ENCODE results near the gene DLL4. TPM values are rescaled to one million over a fixed set of nuclear protein-coding genes. Genes with fewer than 3 reads are reported as not detected.

Gene DLL4
- total RNA-seq, 2 donors from 2014 or later, result 0.12 to 0.19 TPM

DNA sequence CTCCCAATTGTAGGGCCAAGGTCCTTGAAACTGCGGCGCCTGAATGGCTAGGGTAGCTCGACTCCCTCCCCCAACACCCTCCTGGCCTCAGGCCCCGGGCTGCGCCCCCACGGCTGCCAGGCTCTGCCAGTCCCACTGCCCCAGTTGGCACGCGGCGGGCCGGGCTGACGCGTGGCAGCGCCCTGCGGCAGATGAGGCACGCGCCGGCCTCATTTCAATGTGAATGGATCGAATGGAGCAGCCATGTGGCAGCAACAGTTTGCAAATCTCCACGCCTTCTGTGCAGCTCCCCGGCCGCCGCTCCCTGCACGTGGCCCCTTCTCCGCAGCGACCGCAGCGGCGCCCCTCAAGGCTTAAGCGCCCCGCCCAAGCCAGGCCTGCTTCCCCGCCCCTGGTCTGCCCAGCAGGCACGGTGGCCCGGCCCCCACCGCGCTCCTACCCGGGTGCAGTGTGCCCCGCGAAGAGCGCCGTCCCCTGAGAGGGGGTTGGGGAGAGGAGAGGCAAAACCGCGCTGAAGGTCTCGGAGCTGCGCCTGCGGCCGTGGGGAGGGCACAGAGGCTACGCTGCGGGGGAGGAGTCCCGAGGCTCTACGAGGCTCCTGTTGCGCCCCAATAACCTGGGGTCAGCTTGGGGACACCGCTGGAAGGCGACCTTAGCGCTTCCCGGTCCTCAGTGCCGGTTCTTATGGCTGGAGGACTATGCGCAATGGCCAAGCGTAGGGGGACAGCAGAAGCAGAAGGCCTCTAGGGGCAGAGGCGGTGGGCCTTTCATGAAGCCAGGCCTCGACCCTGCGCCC, 3.1 kb upstream of the DLL4 start:
- Mint-ChIP-seq H3K27me3 (ENCODE audit: low read depth) (peaks cover 45% of the 10 kb centered on the region), H3K4me3 (peak overlapping the region; percentile 53 to 83), H3K9me3 (no peaks in the 10 kb centered on the region), H3K4me1 (ENCODE audit: low read depth) (peaks cover 40% of the 10 kb centered on the region), H3K27ac (no peak overlapping the region), H3K36me3 (ENCODE audit: insufficient read depth in 2 of 2) (peaks cover 0 to 2% of the 10 kb centered on the region in 2 donors)
- ATAC-seq (replicated peaks in 1 of 2) (no peak), DNase-seq (no peak)

- Mint-ChIP-seq H3K36me3 (ENCODE audit: insufficient read depth in 2 of 2) (peaks cover 0 to 2% of the 10 kb centered on the region in 2 donors), H3K4me1 (ENCODE audit: low read depth) (peaks cover 40% of the 10 kb centered on the region), H3K27ac (no peak overlapping the region), H3K9me3 (no peaks in the 10 kb centered on the region), H3K27me3 (ENCODE audit: low read depth) (peaks cover 54% of the 10 kb centered on the region), H3K4me3 (peak overlapping the region; percentile 83 to 86)
- no peak for ATAC-seq (replicated peaks in 1 of 2)
- DNase-seq, result no peak
Measured at GRCh38 chr15:40926659-40927494, 2.3 kb upstream of the DLL4 start.

DNA sequence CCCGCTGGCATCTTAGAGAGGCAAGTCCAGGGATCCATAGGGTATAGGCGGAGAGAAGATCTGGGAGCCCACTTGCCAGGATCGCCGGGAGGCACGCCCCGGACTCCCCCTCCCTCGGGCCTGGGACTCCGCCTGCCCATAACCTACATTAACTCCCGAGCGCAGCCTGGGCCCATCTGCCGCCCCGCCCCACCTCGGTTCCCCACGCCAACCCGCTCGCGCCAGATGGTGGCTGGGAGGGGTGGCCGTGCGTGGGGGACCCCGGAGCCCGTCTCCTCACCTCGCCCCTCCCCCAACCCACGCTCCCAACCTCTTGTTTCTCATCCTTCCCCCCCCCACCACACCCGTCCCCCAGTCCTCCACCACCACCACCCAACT, 1.7 kb upstream of the DLL4 start:
- no peaks in the 10 kb centered on the region for H3K9me3 Mint-ChIP-seq
- H3K27ac Mint-ChIP-seq, result no peak overlapping the region
- H3K27me3 Mint-ChIP-seq (ENCODE audit: low read depth), result peaks cover 60% of the 10 kb centered on the region
- H3K4me3 Mint-ChIP-seq, result peak overlapping the region; percentile 83 to 86
- no peak for ATAC-seq (replicated peaks in 1 of 2)
- H3K36me3 Mint-ChIP-seq (ENCODE audit: insufficient read depth in 2 of 2), result peaks cover 0 to 2% of the 10 kb centered on the region in 2 donors
- peaks cover 40% of the 10 kb centered on the region for H3K4me1 Mint-ChIP-seq (ENCODE audit: low read depth)
- no peak for DNase-seq

GRCh38 chr15:40927873-40928806, 1.0 kb upstream of the DLL4 start:
- peaks cover 0 to 2% of the 10 kb centered on the region in 2 donors for H3K36me3 Mint-ChIP-seq (ENCODE audit: insufficient read depth in 2 of 2)
- peaks cover 40% of the 10 kb centered on the region for H3K4me1 Mint-ChIP-seq (ENCODE audit: low read depth)
- peak; percentile 22 to 35 for DNase-seq
- peak; percentile 6 to 12 for ATAC-seq (replicated peaks in 1 of 2)
- no peak overlapping the region for H3K27ac Mint-ChIP-seq
- H3K9me3 Mint-ChIP-seq, result no peaks in the 10 kb centered on the region
- H3K4me3 Mint-ChIP-seq, result peak overlapping the region; percentile 83 to 86
- H3K27me3 Mint-ChIP-seq (ENCODE audit: low read depth), result peaks cover 62% of the 10 kb centered on the region

GRCh38 chr15:40929660-40930429, 705 bp downstream of the DLL4 start:
- Mint-ChIP-seq H3K27me3 (ENCODE audit: low read depth) (peaks cover 59% of the 10 kb centered on the region), H3K4me3 (peak overlapping the region; percentile 83 to 86), H3K36me3 (ENCODE audit: insufficient read depth in 2 of 2) (peaks cover 0 to 2% of the 10 kb centered on the region in 2 donors), H3K4me1 (ENCODE audit: low read depth) (peaks cover 40% of the 10 kb centered on the region), H3K9me3 (no peaks in the 10 kb centered on the region), H3K27ac (no peak overlapping the region)
- ATAC-seq (replicated peaks in 1 of 2) (peak; percentile 12), DNase-seq (peak; percentile 23 to 25)

- Mint-ChIP-seq H3K4me1 (ENCODE audit: low read depth) (peaks cover 33% of the 10 kb centered on the region), H3K27me3 (ENCODE audit: low read depth) (peaks cover 51% of the 10 kb centered on the region), H3K36me3 (ENCODE audit: insufficient read depth in 2 of 2) (peaks cover 0 to 2% of the 10 kb centered on the region in 2 donors), H3K9me3 (no peaks in the 10 kb centered on the region), H3K4me3 (peak overlapping the region; percentile 83 to 86), H3K27ac (no peak overlapping the region)
- DNase-seq (peak; percentile 76), ATAC-seq (replicated peaks in 1 of 2) (peak; percentile 55 to 67)
Measured at GRCh38 chr15:40930430-40931299, 1.5 kb downstream of the DLL4 start.

GRCh38 chr15:40931300-40932142, 2.4 kb downstream of the DLL4 start:
- ATAC-seq (replicated peaks in 1 of 2), result no peak
- Mint-ChIP-seq H3K4me1 (ENCODE audit: low read depth) (peaks cover 29% of the 10 kb centered on the region), H3K27ac (no peak overlapping the region), H3K9me3 (no peaks in the 10 kb centered on the region), H3K4me3 (peak overlapping the region; percentile 83 to 86), H3K27me3 (ENCODE audit: low read depth) (peaks cover 47% of the 10 kb centered on the region), H3K36me3 (ENCODE audit: insufficient read depth in 2 of 2) (peaks cover 0 to 2% of the 10 kb centered on the region in 2 donors)
- DNase-seq, result no peak

DNA sequence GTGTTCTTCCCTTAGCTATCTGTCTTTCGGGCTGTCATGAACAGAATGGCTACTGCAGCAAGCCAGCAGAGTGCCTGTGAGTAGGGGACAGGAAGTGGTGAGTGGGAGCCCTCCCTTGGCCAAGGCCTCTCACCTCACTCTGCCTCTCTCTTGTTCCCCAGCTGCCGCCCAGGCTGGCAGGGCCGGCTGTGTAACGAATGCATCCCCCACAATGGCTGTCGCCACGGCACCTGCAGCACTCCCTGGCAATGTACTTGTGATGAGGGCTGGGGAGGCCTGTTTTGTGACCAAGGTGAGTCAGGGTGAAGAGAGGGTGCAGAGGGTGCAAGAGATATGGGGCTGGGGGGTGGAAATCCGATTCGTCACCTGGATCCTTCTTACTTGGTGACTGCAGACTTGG, 3.0 kb downstream of the DLL4 start:
- DNase-seq, result no peak
- Mint-ChIP-seq H3K4me1 (ENCODE audit: low read depth) (peaks cover 23% of the 10 kb centered on the region), H3K27me3 (ENCODE audit: low read depth) (peaks cover 40% of the 10 kb centered on the region), H3K27ac (no peak overlapping the region), H3K4me3 (no peak overlapping the region), H3K9me3 (no peaks in the 10 kb centered on the region), H3K36me3 (ENCODE audit: insufficient read depth in 2 of 2) (peaks cover 0 to 2% of the 10 kb centered on the region in 2 donors)
- ATAC-seq (replicated peaks in 1 of 2), result no peak

GRCh38 chr15:40932649-40933516, 3.7 kb downstream of the DLL4 start:
- no peak overlapping the region for H3K27ac Mint-ChIP-seq
- H3K9me3 Mint-ChIP-seq, result no peaks in the 10 kb centered on the region
- DNase-seq, result no peak
- peaks cover 20% of the 10 kb centered on the region for H3K4me1 Mint-ChIP-seq (ENCODE audit: low read depth)
- peaks cover 37% of the 10 kb centered on the region for H3K27me3 Mint-ChIP-seq (ENCODE audit: low read depth)
- peaks cover 0 to 2% of the 10 kb centered on the region in 2 donors for H3K36me3 Mint-ChIP-seq (ENCODE audit: insufficient read depth in 2 of 2)
- no peak overlapping the region for H3K4me3 Mint-ChIP-seq
- ATAC-seq (replicated peaks in 1 of 2), result no peak

DNA sequence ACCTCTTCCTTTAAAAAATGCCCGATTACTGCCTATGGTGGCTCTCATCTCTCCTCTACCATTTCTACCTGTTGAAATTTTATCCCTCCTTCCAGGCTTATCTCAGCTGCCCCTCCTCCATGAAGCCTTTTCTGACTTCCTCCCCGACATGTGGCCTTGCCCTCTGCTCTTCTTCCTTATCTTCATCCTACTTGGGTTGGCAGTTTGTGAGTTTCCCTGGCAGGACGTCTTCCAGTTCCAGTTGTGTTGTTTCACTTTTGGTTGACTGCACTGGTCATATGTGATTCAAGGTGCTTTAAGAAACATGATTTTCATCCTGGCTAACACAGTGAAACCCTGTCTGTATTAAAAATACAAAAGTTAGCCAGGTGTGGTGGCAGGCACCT, 4.4 kb downstream of the DLL4 start:
- Mint-ChIP-seq H3K4me1 (ENCODE audit: low read depth) (peaks cover 20% of the 10 kb centered on the region), H3K4me3 (no peak overlapping the region), H3K9me3 (no peaks in the 10 kb centered on the region), H3K36me3 (ENCODE audit: insufficient read depth in 2 of 2) (peaks cover 0 to 2% of the 10 kb centered on the region in 2 donors), H3K27ac (no peak overlapping the region), H3K27me3 (ENCODE audit: low read depth) (peaks cover 37% of the 10 kb centered on the region)
- DNase-seq, result no peak
- no peak for ATAC-seq (replicated peaks in 1 of 2)

All from activated T-cell treated with anti-CD3 and anti-CD28 coated beads, Interleukin-2, amount 50 U/mL, for 72 hours (primary cell).